ENCODE measurements around the gene EMD. TPM values are rescaled to one million over a fixed set of nuclear protein-coding genes. Genes with fewer than 3 reads are reported as not detected.

EMD gene
- total RNA-seq, 2 experiments from 2014 or later = 62.7 to 70.0 TPM

DNA sequence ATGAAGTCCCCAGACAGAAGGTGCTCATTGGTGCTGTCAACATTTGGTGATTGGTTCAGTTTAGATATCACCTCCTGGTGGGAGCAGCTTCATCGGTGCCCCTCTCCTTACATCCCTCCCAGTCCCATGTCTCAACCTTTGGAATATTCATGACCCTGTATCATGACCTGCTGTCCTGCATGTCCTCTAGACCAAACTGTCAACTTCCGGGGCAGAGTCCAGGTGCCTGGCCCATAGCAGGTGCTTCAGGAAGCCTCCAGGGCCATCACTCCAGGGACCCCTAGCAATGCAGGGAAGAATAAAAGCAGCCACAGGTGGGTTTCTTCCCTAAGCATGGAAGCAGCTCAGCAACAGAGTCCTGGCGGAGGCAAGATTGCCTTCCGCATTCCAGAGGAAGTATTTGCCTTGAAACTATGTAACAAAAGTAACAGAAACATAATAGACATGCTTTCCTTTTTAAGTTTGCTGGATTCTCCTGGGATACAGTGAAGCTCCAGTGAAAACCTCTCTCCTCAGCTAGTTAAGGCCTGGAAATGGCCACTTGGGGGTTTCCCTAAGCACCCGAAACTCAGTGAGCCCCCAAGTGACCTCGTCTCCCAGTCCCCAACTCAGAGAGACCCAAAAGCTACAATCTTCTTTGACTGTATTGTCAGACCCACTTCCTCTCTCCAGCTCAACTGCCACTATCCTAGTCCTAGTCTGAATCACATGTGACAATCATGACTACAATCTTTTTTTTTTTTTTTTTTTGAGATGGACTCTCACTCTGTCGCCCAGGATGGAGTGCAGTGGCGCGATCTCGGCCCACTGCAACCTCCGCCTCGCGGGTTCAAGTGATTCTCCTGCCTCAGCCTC is 48.0 kb downstream of the EMD start:
- Mint-ChIP-seq H3K36me3 (ENCODE audit: low read depth) (no peaks in the 10 kb centered on the region), H3K27ac (no peak overlapping the region), H3K4me1 (ENCODE audit: low read depth) (peaks cover 24% of the 10 kb centered on the region), H3K27me3 (ENCODE audit: low read depth) (no peaks in the 10 kb centered on the region), H3K9me3 (no peaks in the 10 kb centered on the region), H3K4me3 (peak overlapping the region; percentile 74)
- intact Hi-C loops (cut with micrococcal nuclease) = no loop called here
- DNase-seq = no peak
- CTCF ChIA-PET = no interaction called here

DNA sequence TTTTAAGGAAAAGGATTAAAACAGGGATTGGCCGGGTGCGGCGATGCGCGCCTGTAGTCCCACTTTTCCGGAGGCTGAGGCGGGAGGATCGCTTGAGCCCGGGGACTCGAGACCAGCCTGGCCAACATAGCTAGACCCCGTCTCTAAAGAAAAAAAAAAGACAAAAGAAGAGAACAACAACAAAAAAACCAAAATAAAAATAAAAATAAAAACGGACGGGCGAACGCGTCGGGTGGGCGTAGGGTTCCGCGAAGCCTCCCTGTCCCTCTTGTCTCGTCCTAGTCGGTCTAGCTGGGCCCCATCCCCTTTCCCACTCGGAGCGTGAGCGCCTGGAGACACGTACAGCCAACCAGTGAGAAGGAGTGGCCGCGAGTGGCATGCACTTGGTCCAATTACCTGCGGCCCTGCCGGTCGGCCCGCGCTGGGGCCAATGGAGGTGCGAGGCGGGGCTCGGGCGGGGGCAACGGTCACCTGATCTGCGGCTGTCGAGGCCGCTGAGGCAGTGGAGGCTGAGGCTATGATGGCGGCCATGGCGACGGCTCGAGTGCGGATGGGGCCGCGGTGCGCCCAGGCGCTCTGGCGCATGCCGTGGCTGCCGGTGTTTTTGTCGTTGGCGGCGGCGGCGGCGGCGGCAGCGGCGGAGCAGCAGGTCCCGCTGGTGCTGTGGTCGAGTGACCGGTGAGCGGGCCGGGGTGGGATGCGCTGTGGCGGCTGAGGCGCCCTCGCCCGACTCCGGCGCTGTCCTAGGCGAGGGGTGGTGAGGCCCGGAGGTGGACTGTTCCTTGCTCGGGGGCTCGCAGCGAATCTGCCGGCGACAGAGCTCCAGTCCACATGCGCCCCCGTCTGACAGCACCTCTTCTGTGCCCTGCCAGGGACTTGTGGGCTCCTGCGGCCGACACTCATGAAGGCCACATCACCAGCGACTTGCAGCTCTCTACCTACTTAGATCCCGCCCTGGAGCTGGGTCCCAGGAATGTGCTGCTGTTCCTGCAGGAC is 49.4 kb downstream of the EMD start, which contains the start of gene ATP6AP1:
TSS of gene ATP6AP1 (plus strand) at position 502 of the 996 bp plus-strand sequence. CDS start at position 518, 16 bp downstream.
- Mint-ChIP-seq H3K36me3 (ENCODE audit: low read depth) (peaks cover 2% of the 10 kb centered on the region), H3K9me3 (no peaks in the 10 kb centered on the region), H3K4me1 (ENCODE audit: low read depth) (peaks cover 24% of the 10 kb centered on the region), H3K27ac (peak within 1 kb of the TSS; percentile 63), H3K4me3 (peak within 1 kb of the TSS; percentile 74), H3K27me3 (ENCODE audit: low read depth) (no peaks in the 10 kb centered on the region)
- intact Hi-C loops (cut with micrococcal nuclease) = loop anchor here (1.0 to 2.0 kb wide), 4 partner anchors 17 to 62 kb away; partner anchors contain the start of genes LAGE3, RPL10, SLC10A3 and TAFAZZIN
- DNase-seq = peak; percentile 94
- CTCF ChIA-PET = interaction anchor here (0.7 kb wide), 1 partner anchor 29 kb away, joined by 4 read pairs; no protein-coding TSS in a partner anchor

DNA sequence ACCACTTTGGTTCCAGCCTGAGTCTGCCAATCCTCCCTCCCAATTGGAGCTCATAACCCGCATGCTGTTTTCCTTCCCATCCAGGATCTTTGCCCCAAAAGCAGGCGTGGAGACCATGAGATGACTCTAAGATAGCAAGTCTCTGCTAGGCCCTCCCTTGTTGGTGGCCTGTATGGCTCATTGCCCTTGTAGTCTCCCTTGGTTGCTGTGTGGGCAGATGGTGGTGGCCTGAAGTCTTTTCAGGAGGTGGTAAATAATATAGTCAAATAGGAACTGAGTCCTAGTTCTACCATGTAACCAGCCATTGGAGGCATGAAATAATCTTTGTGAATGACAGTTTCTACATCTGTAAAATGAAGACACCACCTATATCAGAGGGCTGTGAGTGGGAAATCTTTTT is 50.6 kb downstream of the EMD start:
- peak overlapping the region; percentile 74 for H3K4me3 Mint-ChIP-seq
- intact Hi-C loops (cut with micrococcal nuclease) = loop anchor here (2.0 kb wide), 1 partner anchor 49 kb away; the partner anchor contains the start of gene LAGE3
- no peaks in the 10 kb centered on the region for H3K9me3 Mint-ChIP-seq
- peak overlapping the region; percentile 24 for H3K27ac Mint-ChIP-seq
- CTCF ChIA-PET = no interaction called here
- no peak for DNase-seq
- peaks cover 24% of the 10 kb centered on the region for H3K4me1 Mint-ChIP-seq (ENCODE audit: low read depth)
- H3K36me3 Mint-ChIP-seq (ENCODE audit: low read depth) = peaks cover 4% of the 10 kb centered on the region
- no peaks in the 10 kb centered on the region for H3K27me3 Mint-ChIP-seq (ENCODE audit: low read depth)

DNA sequence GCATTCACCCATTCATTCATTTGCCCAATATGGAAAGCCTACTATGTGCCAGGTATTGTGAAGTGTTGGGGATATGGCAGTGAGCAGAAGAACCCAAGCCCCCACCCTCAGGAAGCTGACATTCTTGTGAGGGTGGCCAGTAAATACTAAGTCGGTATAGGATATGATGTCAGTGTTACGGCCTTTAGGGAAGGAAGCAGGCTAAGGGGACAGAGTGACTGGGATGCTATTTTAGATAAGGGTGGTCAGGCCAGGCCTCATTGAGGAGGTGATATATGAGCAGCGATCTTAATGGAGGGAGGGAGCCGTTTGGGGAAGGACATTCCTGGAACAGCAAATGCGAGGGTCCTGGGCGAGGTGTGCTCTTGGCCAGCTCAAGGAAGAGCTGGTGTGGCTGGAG is 51.4 kb downstream of the EMD start:
- peaks cover 4% of the 10 kb centered on the region for H3K36me3 Mint-ChIP-seq (ENCODE audit: low read depth)
- no peak overlapping the region for H3K27ac Mint-ChIP-seq
- H3K27me3 Mint-ChIP-seq (ENCODE audit: low read depth) = no peaks in the 10 kb centered on the region
- H3K4me3 Mint-ChIP-seq = no peak overlapping the region
- DNase-seq = no peak
- CTCF ChIA-PET = interaction anchor here (1.0 kb wide), 1 partner anchor 57 kb away, joined by 4 read pairs; no protein-coding TSS in a partner anchor
- H3K9me3 Mint-ChIP-seq = no peaks in the 10 kb centered on the region
- peaks cover 24% of the 10 kb centered on the region for H3K4me1 Mint-ChIP-seq (ENCODE audit: low read depth)
- intact Hi-C loops (cut with micrococcal nuclease) = no loop called here

DNA sequence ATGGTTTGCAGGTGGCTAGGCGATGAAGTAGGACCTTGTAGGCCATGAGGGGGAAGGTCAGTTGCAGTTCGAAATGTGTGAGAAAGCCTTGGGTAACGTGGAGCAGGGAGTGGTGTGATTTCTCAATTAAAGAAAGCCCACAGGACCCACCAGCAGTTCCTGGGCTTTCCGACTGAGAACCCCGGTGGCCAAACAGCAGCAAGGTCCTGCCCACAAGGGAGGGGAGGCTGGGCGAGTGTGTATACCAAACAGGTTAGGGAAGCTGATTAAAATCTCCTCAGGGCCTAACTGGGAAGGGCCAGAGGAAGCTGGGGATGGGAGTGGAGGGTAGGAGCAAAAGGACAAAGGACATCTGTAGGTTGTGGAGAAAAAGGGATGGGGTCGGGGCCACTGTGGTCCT is 51.8 kb downstream of the EMD start:
- Mint-ChIP-seq H3K36me3 (ENCODE audit: low read depth) (peaks cover 4% of the 10 kb centered on the region), H3K9me3 (no peaks in the 10 kb centered on the region), H3K27ac (no peak overlapping the region), H3K4me1 (ENCODE audit: low read depth) (peaks cover 24% of the 10 kb centered on the region), H3K27me3 (ENCODE audit: low read depth) (no peaks in the 10 kb centered on the region), H3K4me3 (no peak overlapping the region)
- CTCF ChIA-PET = interaction anchor here (1.0 kb wide), 1 partner anchor 58 kb away, joined by 4 read pairs; no protein-coding TSS in a partner anchor
- DNase-seq = no peak
- intact Hi-C loops (cut with micrococcal nuclease) = no loop called here

Other genes with a start within 250 kb of the EMD start
- not detected for gene OPN1LW, start 235.1 kb upstream of the EMD start, total RNA-seq
- gene OPN1MW, start 196.7 kb upstream of the EMD start, total RNA-seq = not detected
- gene OPN1MW2, start 159.5 kb upstream of the EMD start, total RNA-seq = not detected
- not detected for gene OPN1MW3, start 121.7 kb upstream of the EMD start, total RNA-seq
- gene TEX28, start 84.2 kb upstream of the EMD start, total RNA-seq = not detected
- gene TKTL1, start 83.5 kb upstream of the EMD start, total RNA-seq = not detected
- gene FLNA, start 4.7 kb upstream of the EMD start, total RNA-seq = 100 to 1,000 TPM; 398 to 404 TPM
- 1,000 to 10,000 TPM; 3,331 to 3,466 TPM for gene RPL10, start 19.1 kb downstream of the EMD start, total RNA-seq
- 1 to 10 TPM; 7.9 to 9.0 TPM for gene DNASE1L1, start 30.0 kb downstream of the EMD start, total RNA-seq
- gene TAFAZZIN, start 32.2 kb downstream of the EMD start, total RNA-seq = 10 to 100 TPM; 63.7 to 66.5 TPM
- 10 to 100 TPM; 20.3 to 21.1 TPM for gene ATP6AP1, start 49.4 kb downstream of the EMD start, total RNA-seq
- gene GDI1, start 57.9 kb downstream of the EMD start, total RNA-seq = 10 to 100 TPM; 93.6 to 96.9 TPM
- 10 to 100 TPM; 39.7 to 43.7 TPM for gene FAM50A, start 64.8 kb downstream of the EMD start, total RNA-seq
- 1 to 10 TPM; 5.9 to 7.6 TPM for gene PLXNA3, start 79.0 kb downstream of the EMD start, total RNA-seq
- 10 to 100 TPM; 42.3 to 42.8 TPM for gene LAGE3, start 100.0 kb downstream of the EMD start, total RNA-seq
- 10 to 100 TPM; 37.4 to 38.2 TPM for gene UBL4A, start 107.3 kb downstream of the EMD start, total RNA-seq
- gene SLC10A3, start 111.3 kb downstream of the EMD start, total RNA-seq = 1 to 10 TPM; 6.7 to 6.9 TPM
- gene FAM3A, start 136.9 kb downstream of the EMD start, total RNA-seq = 10 to 100 TPM; 17.8 to 21.4 TPM
- gene G6PD, start 167.6 kb downstream of the EMD start, total RNA-seq = 10 to 100 TPM; 63.7 to 64.4 TPM
- gene IKBKG, start 168.3 kb downstream of the EMD start, total RNA-seq = 10 to 100 TPM; 42.2 to 42.6 TPM
- not detected for gene CTAG1A, start 205.8 kb downstream of the EMD start, total RNA-seq
- not detected for gene CTAG1B, start 240.0 kb downstream of the EMD start, total RNA-seq

Measured in activated naive CD4-positive, alpha-beta T cell treated with anti-CD3 and anti-CD28 coated beads for 36 hours (primary cell).